GM19099 (cell line): ENCODE measurements around the gene ZNF174.
A peak's percentile ranks its signal among the peaks of the same experiment; 100 is the strongest.

Source experiments
- POLR2A ChIP-seq: IDR thresholded peaks from 3 replicates; pipeline ENCODE4 v1.6.1; 2011; ENCODE audit warnings: low read depth; ENCODE audit not compliant: insufficient read length; ENCODE audit errors: extremely low read depth

Gene ZNF174

GRCh38 chr16:3413730-3414379 is 12.8 kb downstream of the ZNF174 start:
- TF ChIP-seq POLR2A: no peak

- TF ChIP-seq POLR2A: no peak
These were observed 30.8 kb downstream of the ZNF174 start for GRCh38 chr16:3431779-3432219.

- TF ChIP-seq POLR2A: no peak
These were observed 33.4 kb downstream of the ZNF174 start for GRCh38 chr16:3434373-3434772.

- TF ChIP-seq POLR2A: no peak
These were observed 38.6 kb downstream of the ZNF174 start for GRCh38 chr16:3439637-3440036.

GRCh38 chr16:3443108-3444031 is 42.4 kb downstream of the ZNF174 start, which contains the start of the genes NAA60 and ZNF597:
Gene NAA60, plus strand, starts transcription at chr16:3443680. Its CDS starts 32,548 bp downstream, at chr16:3476228.
Gene ZNF597, minus strand, starts transcription at chr16:3443504. Its CDS starts 351 bp downstream, at chr16:3443153.
- peak; percentile 70 for TF ChIP-seq POLR2A

GRCh38 chr16:3444032-3444388 is 43.0 kb downstream of the ZNF174 start:
- peak; percentile 22 for TF ChIP-seq POLR2A

- TF ChIP-seq POLR2A: no peak
These were observed 53.1 kb downstream of the ZNF174 start for GRCh38 chr16:3454093-3454492.

- TF ChIP-seq POLR2A: no peak
These were observed 53.7 kb downstream of the ZNF174 start for GRCh38 chr16:3454631-3455147.

GRCh38 chr16:3457434-3458252 is 56.6 kb downstream of the ZNF174 start:
- TF ChIP-seq POLR2A: peak; percentile 84

GRCh38 chr16:3458278-3458851 is 57.4 kb downstream of the ZNF174 start:
- TF ChIP-seq POLR2A: no peak

GRCh38 chr16:3458852-3459361 is 57.9 kb downstream of the ZNF174 start:
- no peak for TF ChIP-seq POLR2A
